MCF 10A (cell line): Measurements from ENCODE around the gene GALNT10. TPM values are rescaled to one million over a fixed set of nuclear protein-coding genes. Genes with fewer than 3 reads are reported as not detected.

ENCODE experiments used
- BruUV-seq: library from RNA; stranded (reverse); fragments of 400-500 nt; replicated peaks from 2 replicates; lab custom pipeline; 2021; lab: Mats Ljungman, UMichigan
- CTCF ChIA-PET: fragments of 300-600 bp; sonication (Branson Sonifier 250); formaldehyde crosslinking; extraction: SDS; loops from one replicate; lab custom pipeline; 2021; ENCODE audit warnings: antibody characterized with exemption, inconsistent platforms; lab: Yijun Ruan, JAX
- POLR2A ChIA-PET: fragments of 300-600, 350-650 bp; sonication (Branson Sonifier 250); formaldehyde crosslinking; extraction: SDS; loops from one replicate; lab custom pipeline; 2020; ENCODE audit warnings: antibody characterized with exemption, inconsistent platforms; lab: Yijun Ruan, JAX
- DNase-seq: peaks from one replicate; pipeline ENCODE4 v3.0.0-alpha.2; 2018; ENCODE audit not compliant: unreplicated experiment
- H3K27ac Mint-ChIP-seq: one replicate; pipeline ENCODE4 v1.8.0; 2022; ENCODE audit warnings: mild to moderate bottlenecking, low read depth, mixed read lengths; ENCODE audit not compliant: unreplicated experiment
- H3K27me3 Mint-ChIP-seq: one replicate; pipeline ENCODE4 v1.8.0; 2022; ENCODE audit warnings: mixed read lengths; ENCODE audit not compliant: insufficient read depth, unreplicated experiment
- H3K36me3 Mint-ChIP-seq: one replicate; pipeline ENCODE4 v1.8.0; 2022; ENCODE audit warnings: mild to moderate bottlenecking, moderate library complexity, mixed read lengths; ENCODE audit not compliant: insufficient read depth, unreplicated experiment
- H3K4me1 Mint-ChIP-seq: one replicate; pipeline ENCODE4 v1.8.0; 2022; ENCODE audit warnings: mixed read lengths; ENCODE audit not compliant: insufficient read depth, unreplicated experiment
- H3K4me3 Mint-ChIP-seq: one replicate; pipeline ENCODE4 v1.8.0; 2022; ENCODE audit warnings: mild to moderate bottlenecking, moderate library complexity, mixed read lengths; ENCODE audit not compliant: unreplicated experiment
- H3K9me3 Mint-ChIP-seq: one replicate; pipeline ENCODE4 v1.8.0; 2022; ENCODE audit warnings: mixed read lengths; ENCODE audit not compliant: unreplicated experiment
- intact Hi-C: fragments of 100-400 bp; cut with micrococcal nuclease; formaldehyde crosslinking; loops from 2 replicates; pipeline ENCODE4 v1.14.1; 2022
- total RNA-seq: library from RNA; stranded (reverse); gene quantifications from 2 replicates; pipeline ENCODE4 v1.2.3, GENCODE V29; 2022
- TF ChIP-seq, protein P1 (sequence below): fragments of 200-600 bp; IDR thresholded peaks from one replicate; pipeline ENCODE4 v1.8.0; 2022; ENCODE audit warnings: antibody characterized with exemption, mild to moderate bottlenecking; ENCODE audit not compliant: unreplicated experiment

Gene GALNT10
- total RNA-seq, 1 experiment from 2014 or later: 57.4 TPM

DNA sequence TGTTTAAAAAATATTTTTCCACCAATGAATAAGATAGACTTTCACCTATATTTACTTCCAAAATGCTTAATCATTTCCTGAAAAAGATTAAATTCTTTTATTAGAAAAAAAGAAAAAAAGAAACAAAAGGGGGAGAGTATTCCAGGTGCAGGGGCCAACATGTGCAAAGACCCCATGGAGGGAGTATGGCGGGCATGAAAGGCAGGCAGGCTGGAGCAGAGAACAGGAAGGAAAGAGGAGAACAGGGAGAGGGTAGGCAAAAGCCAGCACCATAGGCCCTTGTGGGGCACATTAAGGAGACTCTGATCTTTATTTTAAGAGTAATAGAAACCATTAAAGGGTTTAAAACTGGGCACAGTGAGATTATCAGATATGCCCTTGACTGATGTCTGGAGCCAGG lies 238.8 kb downstream of the GALNT10 start:
- no peak for DNase-seq
- no peak overlapping the region for H3K27ac Mint-ChIP-seq
- intact Hi-C loops: no loop called here
- ChIA-PET POLR2A (interaction anchor here (0.9 kb wide), 1 partner anchor 212 kb away, joined by 3 read pairs; no protein-coding TSS in a partner anchor), CTCF (interaction anchor here (0.7 to 4.7 kb wide), 7 partner anchors 8 to 249 kb away, joined by 3 to 31 read pairs (median 3); no protein-coding TSS in a partner anchor)
- no TSS peak for BruUV-seq
- H3K4me1 Mint-ChIP-seq: no peaks in the 10 kb centered on the region
- TF ChIP-seq, protein P1, sequence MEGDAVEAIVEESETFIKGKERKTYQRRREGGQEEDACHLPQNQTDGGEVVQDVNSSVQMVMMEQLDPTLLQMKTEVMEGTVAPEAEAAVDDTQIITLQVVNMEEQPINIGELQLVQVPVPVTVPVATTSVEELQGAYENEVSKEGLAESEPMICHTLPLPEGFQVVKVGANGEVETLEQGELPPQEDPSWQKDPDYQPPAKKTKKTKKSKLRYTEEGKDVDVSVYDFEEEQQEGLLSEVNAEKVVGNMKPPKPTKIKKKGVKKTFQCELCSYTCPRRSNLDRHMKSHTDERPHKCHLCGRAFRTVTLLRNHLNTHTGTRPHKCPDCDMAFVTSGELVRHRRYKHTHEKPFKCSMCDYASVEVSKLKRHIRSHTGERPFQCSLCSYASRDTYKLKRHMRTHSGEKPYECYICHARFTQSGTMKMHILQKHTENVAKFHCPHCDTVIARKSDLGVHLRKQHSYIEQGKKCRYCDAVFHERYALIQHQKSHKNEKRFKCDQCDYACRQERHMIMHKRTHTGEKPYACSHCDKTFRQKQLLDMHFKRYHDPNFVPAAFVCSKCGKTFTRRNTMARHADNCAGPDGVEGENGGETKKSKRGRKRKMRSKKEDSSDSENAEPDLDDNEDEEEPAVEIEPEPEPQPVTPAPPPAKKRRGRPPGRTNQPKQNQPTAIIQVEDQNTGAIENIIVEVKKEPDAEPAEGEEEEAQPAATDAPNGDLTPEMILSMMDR: no peak
- peaks cover 14% of the 10 kb centered on the region for H3K36me3 Mint-ChIP-seq
- H3K27me3 Mint-ChIP-seq: no peaks in the 10 kb centered on the region
- no peak overlapping the region for H3K4me3 Mint-ChIP-seq
- peaks cover 2% of the 10 kb centered on the region for H3K9me3 Mint-ChIP-seq

DNA sequence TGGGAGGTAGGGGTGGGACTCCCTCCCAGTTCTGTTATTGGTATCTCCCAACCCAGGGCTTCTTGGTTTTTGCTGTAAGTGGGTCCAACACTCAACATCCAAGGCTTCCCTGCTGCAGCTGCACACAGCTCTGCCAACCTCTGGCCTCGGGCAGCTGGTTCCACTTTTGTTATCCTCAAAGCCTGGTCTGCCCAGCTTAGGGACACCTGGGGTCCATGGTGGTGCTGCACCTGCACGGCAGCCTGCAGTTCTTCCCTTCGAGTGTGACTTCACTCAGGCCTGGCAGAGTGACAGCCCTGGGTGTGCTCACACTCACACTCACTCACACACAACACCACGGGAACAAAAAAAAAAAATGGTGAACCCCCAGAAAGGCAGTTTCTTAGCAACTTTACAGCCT lies 239.9 kb downstream of the GALNT10 start:
- Mint-ChIP-seq H3K4me3 (no peak overlapping the region), H3K9me3 (no peaks in the 10 kb centered on the region), H3K4me1 (no peaks in the 10 kb centered on the region), H3K27ac (no peak overlapping the region), H3K36me3 (peaks cover 14% of the 10 kb centered on the region), H3K27me3 (no peaks in the 10 kb centered on the region)
- DNase-seq: no peak
- intact Hi-C loops: no loop called here
- BruUV-seq: no TSS peak
- TF ChIP-seq, protein P1: no peak
- POLR2A ChIA-PET: interaction anchor here (0.9 to 1.3 kb wide), 2 partner anchors 16 to 213 kb away, joined by 3 to 6 read pairs; partner anchors contain the start of gene SAP30L
- CTCF ChIA-PET: interaction anchor here (0.6 to 4.7 kb wide), 11 partner anchors 9 to 1363 kb away, joined by 3 to 31 read pairs (median 4); no protein-coding TSS in a partner anchor

DNA sequence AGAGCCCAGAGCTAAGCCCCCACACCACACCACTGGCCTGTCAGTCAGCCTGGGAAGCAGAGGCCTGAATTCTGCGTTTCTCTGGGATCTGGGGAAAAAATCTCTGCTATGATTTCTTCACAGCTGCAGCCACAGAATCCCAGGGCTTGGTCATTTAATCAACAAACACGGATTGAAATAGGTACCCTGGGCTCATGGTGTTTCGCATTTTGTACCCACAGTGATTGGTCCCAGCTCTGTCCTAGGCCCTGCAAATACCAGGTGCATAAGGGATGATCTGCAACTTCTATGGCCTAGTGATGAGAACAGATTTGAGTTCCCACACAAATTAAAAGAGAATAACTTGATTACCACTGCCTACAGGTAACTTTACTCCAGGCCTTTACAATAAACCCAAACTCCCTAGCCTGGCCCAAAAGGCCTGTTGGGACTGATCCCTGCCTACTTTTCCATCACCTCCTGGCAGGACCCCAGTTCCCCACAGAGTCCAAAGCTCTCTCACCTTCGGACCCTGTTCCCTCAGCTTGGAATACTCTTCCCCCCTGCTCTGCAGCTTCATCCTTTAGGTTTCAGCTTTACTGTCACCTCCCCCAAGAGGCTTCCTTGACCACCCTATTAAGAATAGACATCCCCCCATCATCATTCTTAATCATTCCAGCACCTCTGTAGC lies 240.6 kb downstream of the GALNT10 start:
- Mint-ChIP-seq H3K36me3 (peaks cover 19% of the 10 kb centered on the region), H3K27me3 (no peaks in the 10 kb centered on the region), H3K4me3 (no peak overlapping the region), H3K4me1 (no peaks in the 10 kb centered on the region), H3K9me3 (no peaks in the 10 kb centered on the region), H3K27ac (no peak overlapping the region)
- TF ChIP-seq, protein P1: no peak
- no peak for DNase-seq
- intact Hi-C loops: no loop called here
- ChIA-PET CTCF (interaction anchor here (0.6 to 4.7 kb wide), 11 partner anchors 9 to 1926 kb away, joined by 3 to 31 read pairs (median 5); no protein-coding TSS in a partner anchor), POLR2A (interaction anchor here (1.2 to 1.3 kb wide), 2 partner anchors 15 to 63 kb away, joined by 4 to 6 read pairs; partner anchors contain the start of gene SAP30L)
- BruUV-seq: no TSS peak

DNA sequence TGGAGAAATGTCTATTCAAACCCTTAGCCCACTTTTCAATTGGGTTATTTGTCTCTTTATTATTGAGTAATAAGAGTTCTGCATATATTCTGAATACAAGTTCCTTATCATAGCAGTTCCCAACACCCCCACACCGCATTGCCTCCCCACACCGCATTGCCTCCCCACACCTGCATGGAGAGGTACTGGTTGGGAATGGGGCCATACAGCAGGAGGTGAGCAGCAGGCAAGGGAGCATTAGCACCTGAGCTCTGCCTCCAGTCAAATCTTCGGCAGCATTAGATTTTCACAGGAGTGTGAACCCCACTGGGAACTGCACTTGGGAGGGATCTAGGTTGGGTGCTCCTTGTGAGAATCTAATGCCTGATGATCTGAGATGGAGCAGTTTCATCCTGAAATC lies 244.7 kb downstream of the GALNT10 start:
- Mint-ChIP-seq H3K9me3 (no peaks in the 10 kb centered on the region), H3K4me3 (no peak overlapping the region), H3K4me1 (no peaks in the 10 kb centered on the region), H3K27ac (no peak overlapping the region), H3K36me3 (peaks cover 49% of the 10 kb centered on the region), H3K27me3 (no peaks in the 10 kb centered on the region)
- CTCF ChIA-PET: no interaction called here
- TF ChIP-seq, protein P1: no peak
- POLR2A ChIA-PET: no interaction called here
- intact Hi-C loops: no loop called here
- DNase-seq: no peak
- no TSS peak for BruUV-seq
